ENCODE data around the gene FAM222A. TPM values are rescaled to one million over a fixed set of nuclear protein-coding genes. Genes with fewer than 3 reads are reported as not detected.

FAM222A gene
- total RNA-seq, 1 experiment from 2014 or later: 18.0 TPM

DNA sequence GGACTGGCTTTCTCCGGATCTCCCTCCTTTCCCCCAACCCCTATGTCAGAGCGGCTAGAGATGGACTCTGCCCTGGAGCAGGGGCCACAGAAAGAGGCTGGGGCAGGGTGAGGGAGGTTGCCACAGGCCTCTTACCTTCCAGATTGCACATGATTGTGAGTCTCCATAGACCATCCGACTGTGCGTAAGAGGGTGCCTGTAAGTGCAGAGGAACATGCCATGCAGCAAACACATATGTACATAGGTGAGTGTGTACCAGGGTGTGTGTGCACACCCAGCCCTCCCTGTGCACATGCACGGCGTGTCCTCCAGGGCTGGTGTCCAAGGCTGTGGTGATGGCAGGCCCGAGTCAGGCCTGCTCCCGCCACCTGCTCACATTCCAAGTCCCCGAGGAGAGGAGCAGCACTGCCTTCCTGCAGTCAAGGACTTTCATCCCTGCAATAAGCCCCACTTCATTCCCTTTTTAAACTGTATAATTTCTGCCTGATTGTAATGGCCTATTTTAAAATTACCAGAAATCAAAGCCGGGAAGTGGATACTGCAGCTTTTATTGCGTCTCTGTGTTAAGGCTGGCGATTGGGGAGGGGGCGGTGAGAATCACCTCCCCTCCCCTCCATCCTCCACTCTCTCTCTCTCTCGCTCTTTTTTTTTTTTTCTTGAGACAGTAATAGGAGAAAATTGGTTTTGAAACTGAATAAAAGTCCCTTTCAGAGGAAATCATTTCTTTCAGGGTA is 28.5 kb downstream of the FAM222A start:
- Mint-ChIP-seq H3K36me3 (ENCODE audit: insufficient read depth, unreplicated experiment) (no peaks in the 10 kb centered on the region), H3K27me3 (ENCODE audit: insufficient read depth, unreplicated experiment) (no peaks in the 10 kb centered on the region), H3K4me3 (ENCODE audit: unreplicated experiment) (no peak overlapping the region), H3K9me3 (ENCODE audit: unreplicated experiment) (no peaks in the 10 kb centered on the region), H3K4me1 (ENCODE audit: low read depth, unreplicated experiment) (peaks cover 34% of the 10 kb centered on the region), H3K27ac (ENCODE audit: unreplicated experiment) (no peak overlapping the region)
- POLR2A ChIA-PET: no interaction called here
- TF ChIP-seq, protein P1, sequence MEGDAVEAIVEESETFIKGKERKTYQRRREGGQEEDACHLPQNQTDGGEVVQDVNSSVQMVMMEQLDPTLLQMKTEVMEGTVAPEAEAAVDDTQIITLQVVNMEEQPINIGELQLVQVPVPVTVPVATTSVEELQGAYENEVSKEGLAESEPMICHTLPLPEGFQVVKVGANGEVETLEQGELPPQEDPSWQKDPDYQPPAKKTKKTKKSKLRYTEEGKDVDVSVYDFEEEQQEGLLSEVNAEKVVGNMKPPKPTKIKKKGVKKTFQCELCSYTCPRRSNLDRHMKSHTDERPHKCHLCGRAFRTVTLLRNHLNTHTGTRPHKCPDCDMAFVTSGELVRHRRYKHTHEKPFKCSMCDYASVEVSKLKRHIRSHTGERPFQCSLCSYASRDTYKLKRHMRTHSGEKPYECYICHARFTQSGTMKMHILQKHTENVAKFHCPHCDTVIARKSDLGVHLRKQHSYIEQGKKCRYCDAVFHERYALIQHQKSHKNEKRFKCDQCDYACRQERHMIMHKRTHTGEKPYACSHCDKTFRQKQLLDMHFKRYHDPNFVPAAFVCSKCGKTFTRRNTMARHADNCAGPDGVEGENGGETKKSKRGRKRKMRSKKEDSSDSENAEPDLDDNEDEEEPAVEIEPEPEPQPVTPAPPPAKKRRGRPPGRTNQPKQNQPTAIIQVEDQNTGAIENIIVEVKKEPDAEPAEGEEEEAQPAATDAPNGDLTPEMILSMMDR (IDR thresholded peaks at IDR 0.05; ENCODE audit: insufficient read depth in 1 of 2, low read depth in 1 of 2, low read length in 1 of 2, severe bottlenecking in 1 of 2, unreplicated experiment in 1 of 2): no peak
- no peak overlapping the region for H3K4me3 ChIP-seq (ENCODE audit: low read depth, low read length)
- CTCF ChIA-PET: interaction anchor here (0.7 to 0.8 kb wide), 2 partner anchors 22 to 145 kb away, joined by 3 read pairs; no protein-coding TSS in a partner anchor
- intact Hi-C loops (cut with micrococcal nuclease; ENCODE audit: unreplicated experiment): no loop called here
- H3K36me3 ChIP-seq (ENCODE audit: control insufficient read depth, insufficient read depth, low read length): no peaks in the 10 kb centered on the region
- no peaks in the 10 kb centered on the region for H3K9me3 ChIP-seq
- peaks cover 59% of the 10 kb centered on the region for H3K4me1 ChIP-seq
- DNase-seq: peak; percentile 30 to 54
- H3K27me3 ChIP-seq (replicated peaks; ENCODE audit: control insufficient read depth, insufficient read depth, low read length): no peaks in the 10 kb centered on the region
- BruUV-seq (replicated peaks): no TSS peak

DNA sequence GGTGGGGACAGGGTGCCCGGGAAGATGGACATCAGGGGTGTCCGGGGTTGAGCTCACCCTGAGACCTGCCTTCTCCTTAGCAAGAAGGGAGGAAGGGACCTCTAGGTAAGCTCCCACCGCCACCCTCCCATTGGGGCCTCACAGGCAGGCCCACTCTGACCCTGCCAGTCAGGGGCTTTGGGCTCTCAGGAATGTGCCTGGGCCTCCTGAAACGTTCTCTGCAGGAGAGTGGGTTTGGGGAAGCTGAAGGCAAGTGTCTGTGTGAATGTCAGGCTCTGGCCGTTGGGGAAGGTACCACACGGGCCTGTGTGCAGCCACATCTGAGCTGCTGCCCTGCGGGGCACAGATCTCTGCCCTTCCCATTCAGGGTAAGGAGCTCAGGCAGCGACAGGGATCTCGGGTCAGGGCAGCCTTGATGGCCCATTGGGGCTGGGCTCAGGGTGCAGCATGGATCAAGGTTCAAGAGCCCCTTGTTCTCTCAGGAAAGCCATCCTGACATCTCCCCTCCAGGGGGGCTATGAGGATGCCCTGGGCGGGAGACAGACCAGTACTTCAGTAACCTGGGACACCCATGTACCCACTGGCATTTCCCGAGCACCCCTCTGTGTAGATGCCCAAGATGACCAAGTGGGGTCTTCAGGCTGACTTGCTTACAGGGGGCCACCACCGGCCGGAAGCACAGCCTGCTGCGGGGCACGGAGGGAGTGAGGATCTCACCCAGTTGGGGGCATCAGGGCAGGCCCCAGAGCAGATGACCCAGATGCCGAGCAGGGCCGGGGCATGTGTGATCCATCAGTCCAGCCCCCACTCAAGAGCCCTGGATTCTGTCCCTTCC is 29.7 kb downstream of the FAM222A start:
- peak in 1 of 2 experiments; percentile 31 for DNase-seq
- H3K4me3 ChIP-seq (ENCODE audit: low read depth, low read length): no peak overlapping the region
- peaks cover 26% of the 10 kb centered on the region for H3K4me1 Mint-ChIP-seq (ENCODE audit: low read depth, unreplicated experiment)
- H3K9me3 ChIP-seq: no peaks in the 10 kb centered on the region
- ChIA-PET CTCF (interaction anchor here (0.7 to 1.1 kb wide), 2 partner anchors 146 to 165 kb away, joined by 3 read pairs; no protein-coding TSS in a partner anchor), POLR2A (no interaction called here)
- H3K9me3 Mint-ChIP-seq (ENCODE audit: unreplicated experiment): no peaks in the 10 kb centered on the region
- H3K4me3 Mint-ChIP-seq (ENCODE audit: unreplicated experiment): no peak overlapping the region
- no peak overlapping the region for H3K27ac Mint-ChIP-seq (ENCODE audit: unreplicated experiment)
- intact Hi-C loops (cut with micrococcal nuclease; ENCODE audit: unreplicated experiment): no loop called here
- H3K36me3 Mint-ChIP-seq (ENCODE audit: insufficient read depth, unreplicated experiment): no peaks in the 10 kb centered on the region
- no peaks in the 10 kb centered on the region for H3K27me3 Mint-ChIP-seq (ENCODE audit: insufficient read depth, unreplicated experiment)
- peaks cover 47% of the 10 kb centered on the region for H3K4me1 ChIP-seq
- no peaks in the 10 kb centered on the region for H3K36me3 ChIP-seq (ENCODE audit: control insufficient read depth, insufficient read depth, low read length)
- TF ChIP-seq, protein P1 (IDR thresholded peaks at IDR 0.05; ENCODE audit: insufficient read depth in 1 of 2, low read depth in 1 of 2, low read length in 1 of 2, severe bottlenecking in 1 of 2, unreplicated experiment in 1 of 2): no peak
- no TSS peak for BruUV-seq (replicated peaks)
- H3K27me3 ChIP-seq (replicated peaks; ENCODE audit: control insufficient read depth, insufficient read depth, low read length): no peaks in the 10 kb centered on the region

DNA sequence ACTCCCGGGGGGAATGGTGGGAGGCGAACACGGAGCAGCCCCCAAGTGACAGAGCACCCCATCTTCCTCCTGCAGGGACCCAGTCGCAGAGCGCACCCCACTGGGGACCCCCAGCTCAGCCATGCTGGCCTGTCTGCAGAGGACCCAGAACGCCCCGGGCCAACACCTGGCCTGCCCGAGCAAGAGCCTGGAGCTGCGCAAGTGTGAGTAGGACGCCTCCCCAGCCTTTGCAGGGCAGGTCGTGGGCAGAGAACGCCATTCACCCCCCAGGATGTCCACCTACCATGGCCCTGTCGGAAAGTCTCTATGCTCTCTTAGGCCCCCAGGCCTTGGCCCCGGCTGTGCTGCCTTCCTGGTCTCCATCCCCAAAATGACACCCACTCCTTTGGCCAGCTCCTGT is 30.4 kb downstream of the FAM222A start:
- intact Hi-C loops (cut with micrococcal nuclease; ENCODE audit: unreplicated experiment): no loop called here
- TF ChIP-seq, protein P1 (IDR thresholded peaks at IDR 0.05; ENCODE audit: insufficient read depth in 1 of 2, low read depth in 1 of 2, low read length in 1 of 2, severe bottlenecking in 1 of 2, unreplicated experiment in 1 of 2): no peak
- peak in 1 of 2 experiments; percentile 19 for DNase-seq
- Histone ChIP-seq H3K4me1 (peaks cover 40% of the 10 kb centered on the region), H3K27me3 (replicated peaks; ENCODE audit: control insufficient read depth, insufficient read depth, low read length) (no peaks in the 10 kb centered on the region), H3K36me3 (ENCODE audit: control insufficient read depth, insufficient read depth, low read length) (no peaks in the 10 kb centered on the region), H3K4me3 (ENCODE audit: low read depth, low read length) (no peak overlapping the region), H3K9me3 (no peaks in the 10 kb centered on the region)
- Mint-ChIP-seq H3K36me3 (ENCODE audit: insufficient read depth, unreplicated experiment) (no peaks in the 10 kb centered on the region), H3K4me3 (ENCODE audit: unreplicated experiment) (no peak overlapping the region), H3K9me3 (ENCODE audit: unreplicated experiment) (no peaks in the 10 kb centered on the region), H3K27ac (ENCODE audit: unreplicated experiment) (no peak overlapping the region), H3K27me3 (ENCODE audit: insufficient read depth, unreplicated experiment) (no peaks in the 10 kb centered on the region), H3K4me1 (ENCODE audit: low read depth, unreplicated experiment) (peaks cover 19% of the 10 kb centered on the region)
- ChIA-PET POLR2A (no interaction called here), CTCF (no interaction called here)
- no TSS peak for BruUV-seq (replicated peaks)

All from Caco-2 (cell line).